HG02642 (cell line): ENCODE measurements around the gene TASP1.

Source experiments
- ATAC-seq: cut with Tn5 transposase; IDR thresholded peaks from one replicate; pipeline ENCODE4 v1.9.1; 2021; ENCODE audit warnings: mild to moderate bottlenecking; ENCODE audit not compliant: unreplicated experiment, poor library complexity

TASP1 gene

DNA sequence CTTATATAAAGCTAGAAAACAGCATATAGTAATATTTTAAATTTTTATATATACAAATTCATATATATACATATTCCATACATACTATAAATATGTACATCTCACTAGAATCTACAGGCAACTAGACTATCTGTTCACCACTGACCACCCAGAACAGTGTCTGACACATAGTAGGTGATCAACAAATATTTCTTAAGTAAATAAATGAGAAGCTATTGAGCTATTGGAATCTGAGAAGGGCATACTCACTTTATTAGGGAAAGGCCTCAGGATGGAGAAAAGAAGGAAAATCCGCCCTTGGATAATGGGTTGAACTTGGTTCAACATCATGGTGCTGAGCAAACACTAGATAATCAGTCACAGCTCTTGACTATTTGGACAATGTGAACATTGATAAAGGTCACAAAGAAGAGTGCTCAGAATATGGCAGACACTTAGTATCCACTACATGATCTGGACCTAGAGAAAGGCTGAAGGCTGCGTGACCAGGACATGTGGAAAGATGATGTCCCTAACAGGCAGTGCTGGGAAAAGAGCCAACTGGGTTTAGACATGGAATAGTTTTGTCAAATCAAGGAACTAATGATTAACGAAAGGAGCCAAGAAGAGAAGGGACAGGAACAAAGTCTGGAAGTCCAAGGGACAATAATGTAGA is 186.1 kb downstream of the TASP1 start:
- no peak for ATAC-seq

DNA sequence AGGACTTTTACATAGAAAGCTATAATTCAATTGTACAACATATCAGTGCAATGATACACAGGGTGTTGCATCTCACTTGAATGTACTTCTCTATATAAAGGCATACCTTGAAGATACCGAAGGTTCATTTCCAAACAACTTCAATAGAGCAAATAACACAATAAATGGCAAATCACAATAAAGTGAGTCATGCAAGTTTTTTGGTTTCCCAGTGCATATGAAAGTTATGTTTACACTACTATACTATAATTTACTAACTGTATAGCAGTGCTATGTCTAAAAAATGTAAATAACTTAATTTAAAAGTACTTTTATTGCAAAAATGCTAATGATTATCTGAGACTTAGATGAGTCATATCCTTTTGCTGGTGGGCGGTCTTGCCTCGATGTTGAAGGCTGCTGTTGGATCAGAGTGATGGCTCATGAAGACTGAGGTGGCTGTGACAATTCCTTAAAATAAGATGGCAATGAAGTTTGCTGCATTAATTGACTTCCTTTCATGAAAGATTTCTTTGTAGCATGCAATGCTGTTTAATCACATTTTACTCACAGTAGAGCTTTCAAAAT is 188.8 kb downstream of the TASP1 start:
- no peak for ATAC-seq

DNA sequence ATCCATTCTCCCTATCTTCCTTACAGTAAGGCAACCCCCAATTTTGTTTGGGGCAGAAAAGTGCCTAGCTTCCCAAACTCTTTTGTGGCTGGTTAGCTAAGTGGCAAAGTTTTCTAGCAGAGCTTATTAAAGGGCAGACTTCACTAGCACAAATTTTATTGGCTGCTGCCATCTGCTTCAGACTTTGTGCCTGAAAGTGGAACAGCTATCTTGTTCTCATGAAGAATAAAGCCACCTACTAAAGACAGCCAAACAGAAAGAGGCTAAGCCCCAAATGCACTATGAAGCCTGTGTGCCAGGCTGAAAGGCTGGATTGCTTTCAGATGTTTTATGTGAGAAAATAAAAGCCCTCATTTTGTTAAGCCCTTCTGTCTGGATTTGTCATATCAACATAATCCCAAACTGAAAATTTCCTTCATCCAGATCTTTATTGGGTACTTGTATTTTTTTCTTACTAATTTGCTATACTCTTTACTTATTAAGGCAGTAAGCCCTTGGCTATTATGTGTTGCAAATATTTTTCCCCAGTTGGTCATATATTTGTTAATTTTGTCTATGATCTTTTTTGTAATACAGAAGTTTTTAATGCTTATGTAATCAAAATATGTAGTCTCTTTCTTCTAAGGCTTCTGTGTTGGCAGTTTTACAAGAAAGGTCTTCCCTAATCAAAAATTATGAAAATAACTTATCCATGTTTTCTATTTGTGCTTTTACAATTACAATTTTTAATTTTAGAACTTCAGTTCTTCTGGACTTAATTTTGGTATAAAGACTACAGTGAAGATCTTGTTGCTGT is 191.1 kb downstream of the TASP1 start:
- no peak for ATAC-seq

DNA sequence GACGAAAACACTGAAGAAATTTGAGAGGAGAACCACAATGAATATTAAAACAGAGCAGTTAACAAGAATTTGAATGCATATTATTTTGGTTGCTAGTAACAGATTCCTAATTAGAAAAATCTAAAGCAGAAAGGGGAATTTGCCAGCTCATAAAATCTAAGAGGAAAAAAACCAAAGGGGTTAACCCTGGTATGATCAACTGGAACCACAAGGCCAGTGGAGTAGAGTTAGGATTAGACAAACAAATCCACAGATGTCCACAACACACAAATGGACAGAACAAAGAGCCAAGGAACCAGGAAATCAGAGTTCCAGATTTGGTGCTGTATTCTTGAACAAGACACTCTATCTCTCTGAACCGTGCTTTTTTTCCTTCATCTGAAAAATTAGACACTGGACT is 195.0 kb downstream of the TASP1 start:
- ATAC-seq: no peak

DNA sequence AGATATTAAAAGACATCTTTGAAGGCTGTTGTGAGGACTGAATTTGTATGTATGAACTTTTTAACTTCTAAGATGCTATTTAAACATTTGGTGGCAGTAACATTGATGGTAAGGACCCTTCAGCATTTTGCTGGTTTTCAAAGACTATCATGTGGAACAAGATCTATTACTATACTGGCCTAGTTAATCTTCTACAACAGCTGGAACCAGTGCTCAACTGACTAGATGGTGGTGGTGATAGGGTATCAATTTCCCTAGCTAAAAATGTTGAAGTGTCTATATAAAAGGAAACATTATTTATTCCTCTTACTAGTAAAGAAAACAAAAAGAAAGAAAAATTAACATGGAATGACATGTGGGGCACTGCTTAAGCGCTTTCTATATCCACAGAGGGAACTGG is 195.7 kb downstream of the TASP1 start:
- no peak for ATAC-seq

DNA sequence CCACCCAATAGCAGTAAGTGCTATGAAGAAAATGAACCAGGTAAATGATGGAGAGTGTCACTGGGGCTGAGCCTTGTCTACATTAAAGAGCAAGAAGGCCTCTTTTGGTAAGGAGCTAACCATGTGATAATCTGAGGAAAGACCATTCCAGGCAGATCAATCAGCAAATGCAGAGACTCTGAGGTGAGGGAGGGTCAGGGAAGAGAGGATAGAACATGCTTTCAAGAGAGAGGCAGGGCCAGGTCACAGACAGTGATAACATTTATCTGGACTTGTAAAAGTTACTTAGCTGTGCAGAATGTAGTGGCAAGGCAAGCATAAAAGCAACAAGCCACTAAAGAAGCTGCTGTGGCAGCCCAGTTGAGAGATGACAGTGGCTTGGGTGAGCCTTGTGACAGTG is 197.3 kb downstream of the TASP1 start:
- no peak for ATAC-seq

DNA sequence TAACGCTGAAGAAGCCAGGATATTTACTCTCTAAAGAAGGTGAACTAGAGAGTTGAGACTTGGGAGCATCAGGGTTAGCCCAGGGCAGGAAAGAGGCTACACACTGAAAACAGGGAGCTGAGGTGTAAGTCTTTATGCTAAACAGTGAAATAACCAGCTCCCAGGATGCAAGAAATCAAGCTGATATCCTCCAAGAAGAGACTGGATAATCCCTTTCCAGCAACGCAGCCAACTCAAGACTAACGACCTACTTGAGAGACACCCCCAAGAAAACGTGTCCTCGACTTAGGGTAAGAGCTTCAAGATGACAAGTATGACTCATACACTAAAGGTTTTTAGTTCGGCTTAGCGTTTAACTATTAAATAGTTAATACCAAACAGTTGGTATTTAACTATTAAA is 202.2 kb downstream of the TASP1 start:
- no peak for ATAC-seq

DNA sequence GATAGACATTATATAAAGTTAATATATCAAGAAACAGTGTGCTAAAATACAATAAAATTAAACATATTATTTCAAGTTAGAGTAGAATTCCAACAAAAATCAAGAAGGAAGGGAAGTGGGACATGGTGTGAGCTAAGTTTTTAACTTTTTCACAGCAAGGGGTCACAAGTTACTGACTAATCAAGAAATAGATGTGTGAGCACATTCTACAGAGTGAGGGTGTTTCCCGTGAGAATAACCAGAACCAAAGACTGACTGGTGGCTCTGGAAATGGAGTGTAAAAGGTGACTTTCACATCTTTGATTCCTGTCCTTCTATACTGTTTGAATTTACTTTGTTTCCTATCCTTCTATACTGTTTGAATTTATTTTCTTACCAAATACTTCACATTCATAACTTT is 206.6 kb downstream of the TASP1 start:
- no peak for ATAC-seq

DNA sequence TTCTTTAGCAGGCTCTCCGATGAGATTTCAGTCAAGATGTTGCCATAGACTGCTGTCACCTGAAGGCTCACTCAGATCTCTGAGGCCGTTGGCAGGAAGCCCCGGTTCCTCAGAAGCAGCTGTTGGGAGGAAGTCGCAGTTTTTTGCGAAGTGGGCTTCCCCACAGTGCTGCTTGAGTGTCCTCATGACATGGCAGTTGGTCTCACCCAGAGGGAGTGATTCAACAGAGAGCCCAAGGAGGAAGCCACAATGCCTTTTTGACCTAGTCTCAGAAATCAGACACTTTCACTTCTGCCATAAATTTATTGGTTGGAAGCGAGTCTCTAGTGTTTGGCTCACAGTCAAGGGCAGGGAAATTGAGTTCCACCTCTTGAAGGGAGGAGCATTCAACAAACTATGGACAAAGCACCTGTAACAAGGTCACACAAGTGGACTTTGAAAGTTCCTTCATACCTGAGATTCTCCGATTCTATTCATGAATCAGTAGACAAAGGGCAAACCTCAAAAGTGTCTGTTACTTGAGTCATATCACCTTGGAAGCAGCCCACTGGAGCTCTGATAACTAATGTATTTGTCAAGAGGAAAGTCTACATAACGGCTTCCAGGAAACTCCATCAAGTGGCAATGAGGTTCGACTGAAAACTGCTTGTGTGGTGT is 208.3 kb downstream of the TASP1 start:
- no peak for ATAC-seq

DNA sequence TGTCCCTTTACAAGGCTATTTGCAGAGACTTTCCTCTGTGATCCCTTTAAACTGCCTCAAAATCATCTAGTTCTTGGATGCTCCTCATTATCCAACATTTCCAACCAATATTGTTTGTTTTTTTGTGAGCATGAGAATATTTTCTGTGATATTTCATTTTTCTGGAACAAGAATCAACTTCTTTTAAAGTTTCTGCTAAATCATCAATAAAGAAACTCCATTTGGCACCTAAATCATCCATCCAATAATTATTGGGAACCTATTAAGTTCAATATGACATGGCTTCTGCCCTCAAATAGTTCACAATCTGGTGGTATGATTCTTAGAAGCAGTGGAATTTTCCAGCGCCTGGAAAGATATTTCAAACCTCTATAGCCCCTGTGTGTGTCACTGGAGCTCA is 210.0 kb downstream of the TASP1 start:
- ATAC-seq: no peak

DNA sequence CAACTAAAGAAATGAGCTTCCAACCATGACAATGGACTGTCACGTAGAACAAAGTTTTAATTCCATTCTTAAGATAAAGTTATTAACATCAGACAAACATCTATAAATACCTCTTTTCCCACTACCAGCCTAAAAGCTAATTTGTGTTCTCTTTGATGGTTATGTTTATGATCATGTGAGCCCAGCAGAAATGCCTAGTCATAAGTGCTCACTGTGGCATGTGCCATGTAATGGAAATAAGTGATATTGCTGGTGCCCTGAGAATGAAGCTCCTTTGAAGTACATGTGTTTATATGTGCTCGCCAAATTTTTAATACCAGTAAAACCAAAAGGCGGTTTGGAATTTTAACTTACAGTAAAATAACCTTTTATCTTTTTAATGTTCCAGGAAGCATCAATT is 211.9 kb downstream of the TASP1 start:
- no peak for ATAC-seq

DNA sequence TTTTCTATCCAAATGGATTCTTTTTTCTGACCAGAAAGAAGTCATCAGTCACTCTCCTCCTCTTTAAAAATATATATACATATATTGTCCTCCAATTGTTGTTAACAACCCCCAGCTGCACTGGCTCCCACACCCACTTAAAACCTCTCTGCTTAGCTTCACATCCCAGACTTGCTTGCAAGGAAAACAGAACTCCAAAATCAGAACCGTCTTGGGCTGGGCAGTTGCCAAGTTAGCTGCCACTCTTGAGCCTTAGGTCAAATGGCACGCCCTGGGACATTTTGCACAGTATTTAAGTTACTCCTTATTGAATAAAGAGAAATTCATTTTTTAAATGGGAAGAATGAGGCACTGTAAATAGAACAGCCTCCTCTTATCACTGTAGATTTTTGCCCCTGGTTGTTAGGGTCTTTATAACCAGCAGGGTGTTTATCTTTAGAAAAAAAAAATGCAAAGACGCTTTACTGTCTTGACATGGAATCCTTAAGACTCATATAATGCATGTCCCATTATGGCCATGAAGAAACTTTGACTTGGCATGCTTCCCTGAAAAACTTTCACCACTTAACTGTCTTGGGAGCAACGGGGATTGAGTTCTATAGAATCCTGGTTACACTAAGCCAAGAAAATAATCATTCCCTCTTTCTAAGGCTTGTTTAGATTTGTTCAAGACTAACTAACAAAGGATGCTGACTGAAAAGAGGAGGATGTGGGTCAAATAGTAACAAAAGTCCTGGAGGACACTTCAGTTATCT is 213.2 kb downstream of the TASP1 start:
- no peak for ATAC-seq

DNA sequence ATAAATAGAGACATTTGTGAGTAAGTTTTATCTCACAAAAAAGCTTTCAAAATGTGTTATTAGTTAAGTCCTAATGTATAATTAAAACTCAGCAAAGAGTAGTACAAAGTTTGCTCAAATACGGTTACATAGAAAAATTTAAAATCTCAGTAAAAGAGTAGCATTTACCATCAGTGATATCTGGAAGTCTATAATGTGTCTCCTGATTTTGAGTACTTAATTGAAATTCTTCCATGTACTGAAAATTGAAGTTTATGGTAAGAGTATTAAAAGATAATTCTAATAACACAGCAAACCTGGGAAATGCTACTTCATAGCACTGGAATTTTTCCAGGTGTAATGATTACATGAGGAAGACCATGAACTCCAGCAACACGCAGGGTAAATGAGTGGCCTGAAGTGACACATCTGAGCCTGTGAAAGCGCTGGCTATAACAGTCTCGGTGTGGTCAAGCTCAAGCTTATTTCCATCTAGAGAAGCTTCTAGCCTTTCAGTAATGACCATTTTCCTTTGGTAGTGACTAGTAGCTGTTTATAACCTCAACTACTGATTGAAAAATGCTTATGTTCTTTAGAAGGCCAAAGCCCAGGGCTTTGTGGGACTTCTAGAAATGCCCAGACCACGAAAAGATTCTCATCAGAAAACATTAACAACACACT is 214.4 kb downstream of the TASP1 start:
- no peak for ATAC-seq

DNA sequence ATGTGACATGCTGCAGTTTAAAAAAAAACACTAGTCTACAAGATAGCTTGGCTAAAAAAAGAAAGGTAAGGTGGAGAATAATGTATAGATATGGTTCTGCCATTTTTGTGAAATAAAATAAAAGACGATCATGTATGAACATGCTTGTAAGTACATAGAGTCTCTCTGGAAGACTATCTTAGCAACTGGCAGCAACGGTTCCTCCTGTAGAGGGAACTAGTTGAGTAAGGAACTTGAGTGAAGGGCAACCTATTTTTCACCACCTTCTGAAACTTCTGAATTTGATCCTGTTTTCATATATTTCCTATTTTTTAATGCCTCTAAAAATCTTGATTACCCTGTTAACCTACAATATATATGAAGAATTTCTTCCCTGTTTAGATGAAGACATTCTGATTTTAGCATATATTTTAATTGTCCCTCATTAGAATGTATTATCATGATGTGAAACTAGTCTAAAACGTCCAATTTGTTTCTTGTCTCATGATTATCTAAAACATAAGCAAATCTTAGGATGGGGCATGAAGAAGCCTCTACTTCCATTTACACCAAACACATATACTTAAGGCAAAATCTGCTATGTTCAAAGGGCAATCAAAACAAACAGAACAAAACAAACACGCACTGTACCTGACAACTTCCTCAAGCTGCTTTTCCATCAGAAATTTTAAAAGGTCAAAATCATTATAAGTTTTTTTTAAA is 215.1 kb downstream of the TASP1 start:
- no peak for ATAC-seq

DNA sequence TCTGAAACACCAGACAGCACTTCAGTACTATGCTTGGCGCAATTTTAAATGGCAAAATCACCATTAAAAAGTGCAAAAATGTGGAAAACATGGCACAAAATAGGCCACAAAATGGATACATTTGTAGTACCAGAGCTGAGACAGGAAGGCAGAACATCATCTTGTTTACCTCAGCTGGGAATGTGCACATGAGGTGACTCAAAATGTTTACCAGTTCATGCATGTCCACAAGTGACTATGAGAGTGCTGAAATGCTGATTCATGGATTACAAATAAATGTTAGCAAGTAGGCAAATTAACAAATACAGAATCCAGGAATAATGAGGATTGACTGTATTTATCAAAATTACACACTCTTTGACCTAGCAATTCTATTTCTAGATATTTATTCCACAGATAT is 216.1 kb downstream of the TASP1 start:
- ATAC-seq: no peak

DNA sequence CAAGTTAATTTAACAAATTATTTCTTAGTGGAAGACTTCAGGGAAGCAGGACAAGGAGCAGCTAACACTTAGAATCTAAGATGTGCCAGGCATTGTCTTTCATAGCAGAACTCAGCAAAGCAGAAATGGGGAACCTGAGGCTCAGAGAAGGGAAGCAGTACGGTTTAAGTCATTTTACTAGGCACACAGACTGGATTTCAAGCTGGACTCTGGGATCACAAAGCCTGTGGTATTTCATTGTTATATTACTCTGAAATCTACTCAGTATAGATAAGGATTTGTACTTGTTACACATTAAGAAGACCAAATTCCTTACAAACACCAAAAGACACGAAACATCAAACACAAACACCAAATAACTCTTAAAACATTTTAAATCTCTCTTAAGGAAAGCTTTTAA is 218.1 kb downstream of the TASP1 start:
- ATAC-seq: no peak

DNA sequence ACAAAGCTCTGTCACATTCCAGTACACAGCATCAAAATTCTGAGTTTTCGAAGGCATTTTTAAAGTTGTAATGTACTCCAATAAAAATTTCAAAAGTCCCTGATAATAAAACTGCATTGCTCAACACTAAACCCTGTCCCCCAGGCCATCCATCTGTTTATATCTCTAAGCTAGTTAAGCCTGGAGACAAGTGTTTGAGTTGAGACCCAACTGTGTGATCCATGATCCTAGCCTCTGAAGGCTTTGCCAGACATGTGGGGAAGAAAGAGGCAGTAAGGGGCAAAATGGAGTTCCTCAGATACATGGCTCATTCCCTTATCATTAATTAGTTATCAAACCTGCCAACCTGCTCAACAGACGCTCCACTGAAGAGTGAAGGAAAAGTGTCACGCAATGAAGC is 219.3 kb downstream of the TASP1 start:
- no peak for ATAC-seq

DNA sequence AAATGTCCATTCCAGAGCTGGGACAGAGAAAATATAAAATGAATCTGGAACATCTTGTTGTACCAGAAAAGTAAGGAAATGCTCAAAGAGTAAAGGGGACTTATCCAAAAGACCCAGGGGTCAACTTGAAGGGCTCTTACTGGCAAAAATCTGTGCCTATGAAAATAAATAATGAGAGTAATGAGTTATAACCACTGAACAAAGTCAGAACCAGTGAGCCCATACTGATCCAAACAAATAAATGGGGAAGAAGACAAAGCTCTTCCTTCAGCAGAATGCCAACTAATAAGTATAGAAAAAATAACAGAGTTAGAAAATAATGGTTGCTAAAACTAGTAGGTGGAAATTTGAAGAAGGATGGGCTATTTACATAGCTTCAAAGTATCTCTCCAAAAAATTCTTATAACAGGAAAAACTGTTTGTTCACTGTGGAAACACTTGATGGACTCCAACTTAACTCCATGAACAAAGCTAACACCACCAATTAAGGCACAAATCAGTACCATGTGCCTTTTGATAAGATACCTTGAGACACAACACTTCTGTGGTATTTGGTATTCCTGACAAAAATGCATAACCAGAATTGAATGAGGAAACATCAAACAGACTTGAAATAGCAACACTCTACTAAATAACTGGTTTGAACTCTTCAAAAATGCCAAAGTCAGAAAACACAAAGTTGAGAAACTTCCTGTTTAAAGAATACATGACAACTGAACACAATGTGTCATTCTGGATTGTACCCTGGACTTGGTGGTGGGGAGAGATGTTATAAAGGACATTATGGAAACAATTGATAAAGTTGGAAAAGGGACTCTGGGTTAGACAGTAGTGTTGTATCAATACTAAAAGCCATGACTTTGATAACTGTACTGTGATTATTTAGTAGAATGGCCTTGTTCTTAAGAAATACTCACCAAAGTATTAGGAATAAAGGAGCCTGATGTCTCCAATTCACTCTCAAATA is 220.2 kb downstream of the TASP1 start:
- no peak for ATAC-seq
